ENCODE results near the gene PLPPR2. TPM values are rescaled to one million over a fixed set of nuclear protein-coding genes. Genes with fewer than 3 reads are reported as not detected.

Gene PLPPR2
- total RNA-seq, 2 donors from 2014 or later, result 4.8 to 8.0 TPM

Other genes starting within 250 kb of the PLPPR2 start
- gene SPC24, start 199.7 kb upstream of the PLPPR2 start, total RNA-seq, result 10 to 100 TPM in 1 of 2 donors, 1 to 10 TPM in 1; 9.4 to 47.6 TPM
- gene KANK2, start 157.9 kb upstream of the PLPPR2 start, total RNA-seq, result 10 to 100 TPM; 44.1 to 87.8 TPM
- not detected for gene ANGPTL8, start 115.8 kb upstream of the PLPPR2 start, total RNA-seq
- gene DOCK6, start 92.9 kb upstream of the PLPPR2 start, total RNA-seq, result 10 to 100 TPM; 45.9 to 86.0 TPM
- not detected for gene TSPAN16, start 59.3 kb upstream of the PLPPR2 start, total RNA-seq
- 10 to 100 TPM; 47.7 to 54.0 TPM for gene RAB3D, start 15.8 kb upstream of the PLPPR2 start, total RNA-seq
- gene TMEM205, start 9.2 kb upstream of the PLPPR2 start, total RNA-seq, result 10 to 100 TPM; 45.4 to 63.4 TPM
- gene CCDC159, start 8.9 kb upstream of the PLPPR2 start, total RNA-seq, result 10 to 100 TPM; 17.4 to 21.4 TPM
- 1 to 10 TPM; 3.0 to 4.6 TPM for gene SWSAP1, start 19.2 kb downstream of the PLPPR2 start, total RNA-seq
- gene EPOR, start 28.9 kb downstream of the PLPPR2 start, total RNA-seq, result 1 to 10 TPM; 2.8 to 5.8 TPM
- gene RGL3, start 63.9 kb downstream of the PLPPR2 start, total RNA-seq, result 10 to 100 TPM; 13.8 to 32.7 TPM
- gene ODAD3, start 79.7 kb downstream of the PLPPR2 start, total RNA-seq, result under 1 TPM in 1 of 2 donors, not detected in 1; 0.22 TPM
- gene PRKCSH, start 80.2 kb downstream of the PLPPR2 start, total RNA-seq, result 100 to 1,000 TPM; 308 to 434 TPM
- under 1 TPM; 0.25 to 0.50 TPM for gene ELAVL3, start 125.6 kb downstream of the PLPPR2 start, total RNA-seq
- 10 to 100 TPM; 10.6 to 14.2 TPM for gene ZNF653, start 150.4 kb downstream of the PLPPR2 start, total RNA-seq
- gene ECSIT, start 173.7 kb downstream of the PLPPR2 start, total RNA-seq, result 100 to 1,000 TPM in 1 of 2 donors, 10 to 100 TPM in 1; 62.8 to 124 TPM
- 100 to 1,000 TPM in 1 of 2 donors, 10 to 100 TPM in 1; 10.7 to 354 TPM for gene CNN1, start 183.4 kb downstream of the PLPPR2 start, total RNA-seq
- gene ELOF1, start 203.8 kb downstream of the PLPPR2 start, total RNA-seq, result 10 to 100 TPM; 33.8 to 59.8 TPM
- 10 to 100 TPM; 11.3 to 30.2 TPM for gene ACP5, start 222.2 kb downstream of the PLPPR2 start, total RNA-seq
- gene ZNF627, start 242.1 kb downstream of the PLPPR2 start, total RNA-seq, result 10 to 100 TPM in 1 of 2 donors, 1 to 10 TPM in 1; 7.6 to 10.3 TPM

All from colonic mucosa (tissue), 2 donors.